ENCODE measurements around the gene HLA-DPB1.

Gene HLA-DPB1

GRCh38 chr6:33124947-33125346 is 49.2 kb downstream of the HLA-DPB1 start:
- in situ Hi-C loops (cut with HindIII; ENCODE audit: low sequenced_read_pairs) = no loop called here
- no peak overlapping the region for H3K4me3 ChIP-seq (ENCODE audit: low read depth, low read length)
- no peak for DNase-seq (ENCODE audit: low read depth, low spot score)
- no peak for TF ChIP-seq CTCF (IDR thresholded peaks at IDR 0.05; ENCODE audit: low read depth, low read length)

- DNase-seq (ENCODE audit: low read depth, low spot score) = peak; percentile 4
- peak; percentile 67 for TF ChIP-seq CTCF (IDR thresholded peaks at IDR 0.05; ENCODE audit: low read depth, low read length)
- in situ Hi-C loops (cut with HindIII; ENCODE audit: low sequenced_read_pairs) = no loop called here
- no peak overlapping the region for H3K4me3 ChIP-seq (ENCODE audit: low read depth, low read length)
Measured at GRCh38 chr6:33126101-33126714, 50.4 kb downstream of the HLA-DPB1 start.

GRCh38 chr6:33128318-33128717 is 52.5 kb downstream of the HLA-DPB1 start:
- no peak for DNase-seq (ENCODE audit: low read depth, low spot score)
- no peak overlapping the region for H3K4me3 ChIP-seq (ENCODE audit: low read depth, low read length)
- in situ Hi-C loops (cut with HindIII; ENCODE audit: low sequenced_read_pairs) = no loop called here
- no peak for TF ChIP-seq CTCF (IDR thresholded peaks at IDR 0.05; ENCODE audit: low read depth, low read length)

GRCh38 chr6:33132081-33132524 is 56.3 kb downstream of the HLA-DPB1 start:
- no peak overlapping the region for H3K4me3 ChIP-seq (ENCODE audit: low read depth, low read length)

GRCh38 chr6:33136310-33136900 is 60.6 kb downstream of the HLA-DPB1 start:
- no peak overlapping the region for H3K4me3 ChIP-seq (ENCODE audit: low read depth, low read length)
- DNase-seq (ENCODE audit: low read depth, low spot score) = no peak
- no peak for TF ChIP-seq CTCF (IDR thresholded peaks at IDR 0.05; ENCODE audit: low read depth, low read length)
- in situ Hi-C loops (cut with HindIII; ENCODE audit: low sequenced_read_pairs) = no loop called here

More at GRCh38 chr6:33132081-33132524, 56.3 kb downstream of the HLA-DPB1 start:
- TF ChIP-seq CTCF (IDR thresholded peaks at IDR 0.05; ENCODE audit: low read depth, low read length) = no peak
- no peak for DNase-seq (ENCODE audit: low read depth, low spot score)
- in situ Hi-C loops (cut with HindIII; ENCODE audit: low sequenced_read_pairs) = no loop called here
